ENCODE measurements around the gene UNC13B. TPM values are rescaled to one million over a fixed set of nuclear protein-coding genes. Genes with fewer than 3 reads are reported as not detected.

The UNC13B gene
- total RNA-seq, 1 experiment from 2014 or later, result 48.2 TPM

- no peak overlapping the region for H4K8ac ChIP-seq (replicated peaks; ENCODE audit: insufficient read length, low read depth, low read length)
- H2BK5ac ChIP-seq (ENCODE audit: insufficient read length, low read length), result no peak overlapping the region
- no peak overlapping the region for H4K5ac ChIP-seq (ENCODE audit: insufficient read length, low read depth, low read length)
- DNase-seq, result no peak
- no peaks in the 10 kb centered on the region for H3K27me3 Mint-ChIP-seq (ENCODE audit: low read depth)
- H3K79me2 ChIP-seq (ENCODE audit: insufficient read depth, low read length), result peaks cover 3% of the 10 kb centered on the region; the same call in 1 of the 2 replicates
- peaks cover 5 to 10% of the 10 kb centered on the region in 2 experiments; a peak in 4 of 5 replicates for H3K9me3 Mint-ChIP-seq
- no peak overlapping the region for H3K27ac ChIP-seq (ENCODE audit: insufficient read length, low read depth, low read length)
- no peaks in the 10 kb centered on the region for H4K20me1 ChIP-seq (ENCODE audit: control insufficient read depth, insufficient read depth, insufficient read length)
- no peak overlapping the region for H3K9ac ChIP-seq (ENCODE audit: extremely low read depth, insufficient read length, low read length)
- H4K91ac ChIP-seq (ENCODE audit: insufficient read length, low read depth, low read length), result no peak overlapping the region
- no peak overlapping the region for H2BK20ac ChIP-seq (ENCODE audit: low read depth, low read length, poor library complexity, severe bottlenecking)
- no peak overlapping the region for H3K4me2 ChIP-seq (ENCODE audit: insufficient read depth, insufficient read length, low read length)
- H3K18ac ChIP-seq (ENCODE audit: insufficient read length, low read depth, low read length), result no peak overlapping the region
- no peak overlapping the region for H3K4me3 Mint-ChIP-seq
- H3K27me3 ChIP-seq (ENCODE audit: insufficient read depth, low read length), result no peaks in the 10 kb centered on the region
- H3K9me3 ChIP-seq (ENCODE audit: control insufficient read depth, low read depth, low read length), result no peaks in the 10 kb centered on the region
- no peak overlapping the region for H3K23ac ChIP-seq (ENCODE audit: insufficient read length, low read depth, low read length)
- no peaks in the 10 kb centered on the region; a peak in 1 of 7 replicates for H3K36me3 Mint-ChIP-seq (ENCODE audit: insufficient read depth in 1 of 3, low read depth in 3 of 3)
- no peak overlapping the region for H2AK5ac ChIP-seq (ENCODE audit: insufficient read length, low read length)
- no peak overlapping the region for H3K56ac ChIP-seq (ENCODE audit: insufficient read length, low read depth, low read length)
- H2BK15ac ChIP-seq (ENCODE audit: low read depth, low read length), result no peak overlapping the region
- H3K79me1 ChIP-seq (ENCODE audit: insufficient read depth, low read depth, low read length, poor library complexity, severe bottlenecking), result no peaks in the 10 kb centered on the region
- no peak overlapping the region for H2AFZ ChIP-seq (ENCODE audit: low read length)
- no peaks in the 10 kb centered on the region for H3K4me1 ChIP-seq (ENCODE audit: insufficient read depth, low read length)
- no peak overlapping the region for H2BK12ac ChIP-seq (ENCODE audit: insufficient read length, low read depth, low read length)
- peaks cover 0 to 4% of the 10 kb centered on the region in 2 experiments; a peak in 2 of 4 replicates for H3K4me1 Mint-ChIP-seq
- WGBS (ENCODE audit: extremely low coverage, insufficient read length, low lambda C conversion rate), result no CpG with 5 or more reads among the region's 3 CpGs
- no peak overlapping the region for H3K4ac ChIP-seq (ENCODE audit: low read depth, low read length)
- H2BK120ac ChIP-seq (ENCODE audit: low read depth, low read length, poor library complexity, severe bottlenecking), result no peak overlapping the region
- no peak for TF ChIP-seq CTCF (conservative IDR thresholded peaks at IDR 0.05)
- no peaks in the 10 kb centered on the region for H3K23me2 ChIP-seq (ENCODE audit: insufficient read length, low read depth, low read length, poor library complexity, severe bottlenecking)
- no peak overlapping the region for H3K14ac ChIP-seq (ENCODE audit: insufficient read depth, low read length)
- H3T11ph ChIP-seq (ENCODE audit: low read length), result no peak overlapping the region
- H3K27ac Mint-ChIP-seq, result no peak overlapping the region
Observed at GRCh38 chr9:35227284-35227683, 65.5 kb downstream of the UNC13B start.
